Stromal cell of bone marrow (primary cell): ENCODE data around the gene LRP4.
A peak's percentile ranks its signal among the peaks of the same experiment; 100 is the strongest.

Experiments
- DNase-seq: peaks from one replicate; pipeline ENCODE4 v3.0.0-alpha.2; 2012; ENCODE audit warnings: low read depth

LRP4 gene

GRCh38 chr11:46892838-46893237, 25.5 kb downstream of the LRP4 start:
- DNase-seq, result no peak

DNA sequence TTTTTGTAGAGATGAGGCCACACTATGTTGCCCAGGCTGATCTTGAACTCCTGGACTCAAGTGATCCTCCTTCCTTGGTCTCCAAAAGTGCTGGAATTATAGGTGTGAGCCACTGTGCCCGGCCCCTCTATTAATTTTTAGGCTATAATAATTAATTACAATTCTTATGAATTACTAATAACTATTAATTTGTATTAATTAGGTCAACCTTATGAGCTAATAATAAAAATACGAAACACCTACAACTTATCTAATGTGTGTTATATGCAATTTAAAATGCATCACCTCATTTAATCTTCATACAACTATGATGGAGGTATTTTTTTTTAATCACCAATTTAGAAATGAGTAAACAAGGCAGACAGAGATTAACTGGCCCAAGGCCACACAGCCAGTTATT, 26.2 kb downstream of the LRP4 start:
- DNase-seq, result no peak

DNA sequence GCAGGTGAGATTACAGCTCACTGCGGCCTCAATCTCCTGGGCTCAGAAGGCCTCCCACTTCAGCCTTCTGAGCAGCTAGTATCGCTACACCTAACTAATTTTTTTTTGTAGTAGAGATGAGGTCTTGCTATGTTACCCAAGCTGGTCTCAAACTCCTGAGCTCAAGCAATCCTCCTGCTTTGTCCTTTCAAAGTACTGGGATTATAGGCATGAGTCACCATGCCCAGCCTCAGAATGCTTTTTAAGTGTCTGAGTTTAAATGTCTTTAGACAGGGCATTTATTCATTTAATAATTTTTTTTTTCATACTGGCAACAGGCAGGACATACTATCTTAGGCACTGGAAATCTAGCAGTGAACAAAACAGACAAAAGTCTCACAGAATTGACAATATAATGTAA, 27.7 kb downstream of the LRP4 start:
- DNase-seq, result no peak

DNA sequence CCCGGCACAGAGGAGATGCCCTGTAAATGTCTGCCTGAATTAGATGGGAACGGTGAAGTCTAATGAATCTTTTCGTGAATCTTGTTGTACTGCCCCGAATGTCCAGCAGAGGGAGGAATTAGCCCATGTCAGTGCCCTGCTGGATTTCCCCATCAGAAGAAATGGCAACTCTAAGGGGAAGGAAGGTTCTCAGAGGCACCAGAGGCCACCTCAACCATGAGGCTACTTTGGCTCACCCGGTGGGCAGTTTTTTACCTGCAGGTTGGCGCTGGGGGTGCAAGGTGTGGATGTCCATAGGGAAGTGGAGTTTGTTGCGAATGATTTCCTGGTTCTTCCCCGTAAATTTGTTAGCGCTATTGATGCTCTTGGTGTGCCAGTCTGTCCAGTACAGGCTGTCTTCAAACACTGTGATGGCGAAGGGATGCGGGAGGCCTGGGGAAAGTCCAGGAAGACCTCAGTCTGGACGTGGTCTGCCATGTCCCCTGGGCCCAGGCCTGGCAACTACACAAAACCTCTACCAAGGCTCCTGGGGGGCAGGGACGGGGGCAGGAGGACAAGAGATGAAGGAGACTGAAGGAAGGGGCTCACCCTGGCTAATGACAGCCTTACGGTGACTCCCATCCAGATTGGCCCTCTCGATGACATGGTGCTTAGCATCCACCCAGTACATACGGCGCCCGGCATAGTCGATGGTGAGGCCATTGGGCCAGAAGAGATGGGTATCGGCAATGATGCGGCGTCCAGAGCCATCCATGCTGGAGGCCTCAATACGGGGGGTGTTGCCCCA, 28.5 kb downstream of the LRP4 start:
- DNase-seq, result peak; percentile 47

DNA sequence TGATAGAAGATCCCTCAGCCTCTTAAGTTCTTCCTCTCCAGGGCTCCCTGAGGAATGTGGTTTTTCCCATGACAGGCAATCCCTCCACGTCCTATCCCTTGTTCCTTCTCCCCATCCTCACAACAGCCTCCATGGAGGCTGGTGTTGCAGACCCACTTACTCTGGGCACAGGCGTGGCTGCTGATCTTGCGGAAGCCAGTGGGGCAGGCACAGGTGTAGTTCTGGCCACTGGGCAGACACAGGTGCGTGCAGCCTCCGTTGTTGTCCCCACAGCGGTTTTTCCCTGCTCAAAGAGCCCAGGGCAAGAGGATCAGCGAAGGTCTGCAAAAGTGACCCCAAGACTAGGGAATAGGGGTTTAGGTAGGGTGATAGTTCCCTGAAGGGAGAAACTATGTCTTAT, 29.1 kb downstream of the LRP4 start:
- no peak for DNase-seq

DNA sequence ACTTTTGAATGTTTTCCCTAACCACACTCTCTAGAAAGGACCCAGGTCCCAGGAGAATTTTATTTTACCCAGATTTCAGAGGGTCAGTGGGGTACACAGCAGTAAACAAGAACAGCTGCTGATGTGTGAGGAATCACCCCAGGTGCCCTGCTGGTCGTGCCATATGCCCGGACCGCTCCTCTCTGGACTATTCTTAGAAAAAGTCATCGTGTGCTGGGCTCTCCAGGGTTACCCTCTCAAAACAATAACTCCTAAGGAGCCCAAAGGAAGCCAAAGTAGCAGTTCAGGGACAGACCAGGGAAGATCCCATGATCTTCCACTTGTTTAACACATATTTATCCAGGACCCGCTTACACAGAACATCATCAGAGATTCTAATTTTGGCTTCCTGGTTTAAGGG, 29.7 kb downstream of the LRP4 start:
- DNase-seq, result no peak

DNA sequence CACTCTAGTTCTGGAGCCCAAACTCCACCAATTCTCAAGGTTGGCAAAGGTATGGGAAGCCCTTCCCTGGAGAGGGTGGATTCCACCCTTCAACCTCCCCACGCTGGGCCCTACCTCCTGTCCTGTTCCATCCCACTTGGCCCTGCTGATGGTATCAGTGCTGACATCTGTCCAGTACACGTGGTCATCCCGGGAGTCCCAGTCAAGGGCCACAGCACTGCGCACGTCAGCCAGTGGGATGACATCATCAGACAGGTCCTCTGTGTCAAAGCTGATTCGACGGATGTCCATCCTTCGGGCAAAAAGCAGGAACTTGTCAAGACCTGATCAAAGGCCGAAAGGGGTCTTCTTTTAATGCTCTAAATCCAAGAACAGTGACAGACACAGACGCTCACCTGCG, 32.1 kb downstream of the LRP4 start:
- no peak for DNase-seq

DNA sequence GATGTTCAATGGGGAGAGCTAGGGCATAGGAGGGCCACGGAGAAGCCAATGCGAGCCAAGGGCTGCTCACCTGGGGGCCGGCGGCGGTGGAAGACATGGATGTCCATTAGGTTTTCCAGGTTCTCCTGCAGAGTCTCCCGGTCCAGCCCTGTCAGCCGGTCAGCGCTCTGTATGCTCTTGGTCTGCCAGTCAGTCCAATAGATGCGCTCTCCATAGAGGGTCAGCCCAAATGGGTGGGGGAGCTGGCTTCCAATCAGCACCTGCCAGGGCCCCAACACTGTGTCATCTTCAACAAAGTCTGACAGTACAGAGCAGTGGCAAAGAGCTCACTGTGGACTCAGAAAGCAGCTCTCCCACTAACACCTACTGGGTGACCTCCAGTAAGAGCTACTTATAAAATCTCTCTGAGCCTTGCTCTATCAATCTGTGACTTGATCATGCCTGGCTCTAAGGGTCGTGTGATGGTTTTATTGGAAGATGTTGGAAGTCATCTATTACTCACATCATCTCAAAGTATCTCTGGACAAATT, 39.2 kb downstream of the LRP4 start:
- no peak for DNase-seq

DNA sequence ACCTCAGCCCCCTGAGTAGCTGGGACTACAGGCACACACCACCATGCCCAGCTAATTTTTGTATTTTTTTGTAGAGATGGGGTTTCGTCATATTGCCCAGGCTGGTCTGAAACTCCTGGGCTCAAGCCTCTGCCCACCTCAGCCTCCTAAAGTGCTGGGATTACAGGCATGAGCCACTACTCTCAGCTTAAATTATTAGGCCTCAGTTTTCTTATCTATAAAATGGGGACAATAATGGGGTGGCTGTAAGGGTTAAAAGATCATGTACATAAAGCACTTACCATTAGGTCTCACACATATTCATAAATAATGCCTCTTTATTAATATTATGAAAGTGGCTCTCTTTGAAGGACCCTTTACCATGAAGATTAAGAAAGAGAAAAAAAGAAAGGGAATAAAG, 40.8 kb downstream of the LRP4 start:
- DNase-seq, result no peak

- DNase-seq, result no peak
These were observed 41.9 kb downstream of the LRP4 start for GRCh38 chr11:46876471-46876870.

DNA sequence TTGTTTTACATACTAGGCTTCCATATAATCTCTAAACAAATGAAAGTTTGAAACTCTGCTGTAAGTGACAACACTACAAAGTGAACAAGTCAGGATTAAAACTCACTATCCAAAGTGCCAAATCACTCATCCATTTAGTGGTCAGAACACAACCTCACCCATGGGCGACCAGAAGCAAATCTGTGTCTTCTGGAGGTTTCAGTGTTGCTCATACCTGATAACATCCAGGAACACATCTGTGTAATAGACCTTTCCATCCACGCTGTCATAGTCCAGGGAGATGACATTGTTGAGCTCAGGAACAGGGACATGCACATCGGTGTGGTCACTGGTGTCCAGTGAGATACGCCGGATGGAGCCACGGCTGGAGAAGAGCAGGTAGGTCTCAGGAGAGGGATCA, 43.8 kb downstream of the LRP4 start:
- no peak for DNase-seq

DNA sequence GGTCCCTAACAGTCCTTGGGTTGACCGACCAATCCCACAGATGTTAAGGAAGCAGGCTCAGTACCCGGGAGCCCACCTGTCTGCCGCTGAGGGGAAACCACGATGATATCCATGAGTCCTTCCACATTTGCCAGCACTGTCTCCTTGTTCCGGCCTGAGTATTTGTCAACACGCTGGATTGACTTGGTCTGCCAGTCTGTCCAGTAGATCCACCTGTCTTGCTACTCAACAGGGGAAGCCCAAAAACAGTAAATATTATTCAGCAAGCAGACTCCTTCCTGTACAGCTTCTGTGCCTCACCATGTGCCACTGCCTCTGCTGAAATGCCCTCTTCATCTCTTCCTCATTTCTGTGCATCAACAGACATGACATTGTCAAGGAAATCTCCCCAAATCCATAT, 49.4 kb downstream of the LRP4 start:
- no peak for DNase-seq

DNA sequence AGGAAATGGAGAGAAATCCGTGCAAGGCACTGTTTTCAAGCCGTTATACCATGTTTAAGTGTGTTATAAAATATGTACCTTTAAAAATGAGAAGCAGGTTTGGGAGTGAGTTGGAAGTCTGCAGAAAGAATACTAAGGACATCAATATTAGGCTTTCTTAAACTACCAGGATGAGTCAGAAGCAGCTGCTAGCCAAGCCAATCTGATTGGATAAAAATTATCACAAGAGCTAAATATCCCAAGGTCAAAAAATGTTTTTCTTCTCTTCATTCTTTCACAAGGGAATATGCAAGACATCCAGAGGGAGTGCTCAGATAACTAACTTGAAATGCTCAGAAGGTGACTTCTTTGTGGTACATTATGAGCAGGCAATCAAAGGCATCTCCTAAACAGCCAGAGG, 53.0 kb downstream of the LRP4 start:
- DNase-seq, result peak; percentile 49

GRCh38 chr11:46860218-46860617, 58.1 kb downstream of the LRP4 start:
- DNase-seq, result no peak

DNA sequence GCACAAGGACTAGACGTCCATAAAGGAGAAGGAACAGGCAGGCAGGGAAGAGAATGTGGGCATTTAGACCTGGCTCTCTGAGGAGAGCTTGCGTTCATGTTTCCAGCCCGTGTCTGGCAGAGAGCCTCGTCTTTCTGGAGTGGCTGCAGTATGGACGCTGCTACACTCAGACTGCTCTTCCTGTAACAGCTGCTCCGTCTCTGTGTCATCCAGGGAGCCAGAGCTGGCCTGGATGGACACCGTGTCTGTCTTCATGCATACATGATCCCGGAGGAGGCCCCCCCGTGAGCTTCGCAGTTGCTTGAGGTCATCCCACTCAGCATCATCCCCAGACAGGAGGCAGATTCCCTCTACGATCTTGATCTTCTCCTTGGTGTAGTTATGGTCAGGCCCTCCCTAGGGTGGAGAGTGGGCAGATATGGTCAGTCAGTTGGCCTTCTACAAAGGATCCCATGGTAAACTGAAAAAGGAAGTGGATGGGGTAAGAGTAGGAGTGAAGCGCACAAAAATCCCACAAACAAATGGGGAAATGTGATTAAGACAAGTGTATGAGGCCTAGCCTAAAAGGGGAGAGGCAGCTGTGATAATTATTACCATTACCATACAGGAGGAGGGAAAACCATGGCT, 59.3 kb downstream of the LRP4 start:
- DNase-seq, result no peak

- no peak for DNase-seq
These were observed 60.7 kb downstream of the LRP4 start for GRCh38 chr11:46857666-46858065.

DNA sequence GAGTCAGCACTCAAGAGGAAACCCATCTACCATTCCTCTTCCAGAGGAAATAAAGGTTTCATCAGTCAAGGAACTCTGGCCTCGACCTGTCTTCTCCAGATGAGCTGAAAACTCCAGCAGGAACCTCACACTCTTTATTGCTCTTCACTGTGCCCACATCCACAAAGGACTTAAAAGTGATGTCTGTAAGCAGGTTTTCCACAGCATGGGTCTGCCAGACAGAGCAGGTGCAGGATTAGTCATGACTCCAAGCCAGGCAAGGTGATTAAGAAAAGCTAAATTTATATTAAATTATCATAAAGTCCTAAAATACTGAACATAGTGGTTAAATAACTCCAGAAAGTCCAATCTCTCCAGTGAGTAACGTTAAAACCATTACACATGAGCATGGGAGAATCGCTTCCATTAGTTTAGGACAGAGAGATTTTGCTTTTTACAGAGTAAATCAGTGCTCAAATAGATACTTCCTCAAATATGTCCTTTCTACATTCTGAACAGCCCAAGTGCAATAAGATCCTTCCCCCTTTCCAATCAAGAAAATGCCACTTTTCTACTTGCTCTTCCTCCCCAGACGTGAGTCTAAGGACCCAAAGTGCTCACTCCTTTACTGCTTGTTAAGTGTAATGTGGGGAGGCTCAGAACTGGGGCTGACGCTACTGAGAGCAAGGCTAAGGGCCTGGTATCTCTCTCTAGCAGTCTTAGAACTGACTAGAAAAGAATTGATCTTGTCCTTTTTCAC, 61.6 kb downstream of the LRP4 start:
- DNase-seq, result no peak

GRCh38 chr11:46855863-46856262, 62.5 kb downstream of the LRP4 start:
- no peak for DNase-seq

- no peak for DNase-seq
These were observed 63.2 kb downstream of the LRP4 start for GRCh38 chr11:46855167-46855566.

GRCh38 chr11:46850829-46851380, 67.4 kb downstream of the LRP4 start:
- no peak for DNase-seq

DNA sequence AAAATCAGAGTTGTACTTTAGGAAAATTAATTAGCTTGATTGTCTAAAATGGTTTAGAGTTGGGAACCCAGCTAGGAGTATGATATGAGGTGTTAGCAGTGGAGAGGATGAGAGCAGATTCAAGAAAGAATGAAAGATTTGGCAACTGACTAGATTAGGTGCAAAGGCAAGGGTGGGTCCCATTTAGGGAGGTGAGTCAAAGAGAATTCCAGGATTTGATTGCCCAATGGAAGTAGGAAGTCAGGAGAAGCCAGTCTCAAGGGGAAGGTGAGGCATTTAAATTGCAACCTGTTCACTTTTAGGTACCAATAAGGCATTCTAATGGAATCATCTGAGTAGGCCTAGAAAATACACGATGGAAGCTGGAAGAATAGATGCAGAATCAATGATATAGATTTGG, 68.7 kb downstream of the LRP4 start:
- no peak for DNase-seq

DNA sequence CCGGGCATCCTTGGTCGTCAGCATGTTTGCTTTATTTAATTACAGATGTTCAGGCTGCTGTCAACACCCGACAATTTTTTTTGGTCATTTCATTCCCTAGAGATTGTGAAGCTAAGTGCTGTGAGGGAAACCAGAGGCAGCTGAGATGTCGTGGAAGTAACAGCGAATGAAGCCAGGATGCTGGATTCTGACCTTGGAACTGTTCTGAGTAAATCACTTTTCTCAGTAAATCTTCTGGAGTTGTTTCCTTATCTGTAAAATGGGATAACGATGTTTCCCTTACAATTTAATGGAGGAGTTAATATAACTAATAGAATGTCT, 71.9 kb downstream of the LRP4 start:
- DNase-seq, result no peak
